Chondrocyte (in vitro differentiated cells): ENCODE data around the gene SERPINB4. TPM values are rescaled to one million over a fixed set of nuclear protein-coding genes. Genes with fewer than 3 reads are reported as not detected.

ENCODE experiments used
- DNase-seq: peaks from one replicate; pipeline ENCODE4 v3.0.0; 2021; ENCODE audit warnings: mixed read lengths, low spot score
- H3K27ac Mint-ChIP-seq: one replicate; pipeline ENCODE4 v1.8.0; 2021; ENCODE audit warnings: mild to moderate bottlenecking, moderate library complexity, mixed read lengths; ENCODE audit not compliant: unreplicated experiment
- H3K27me3 Mint-ChIP-seq: 2 replicates; pipeline ENCODE4 v1.8.0; 2021; ENCODE audit warnings: low read depth, mixed read lengths
- H3K36me3 Mint-ChIP-seq: 2 replicates; pipeline ENCODE4 v1.8.0; 2021; ENCODE audit warnings: low read depth, mixed read lengths
- H3K4me1 Mint-ChIP-seq: 2 replicates; pipeline ENCODE4 v1.8.0; 2021; ENCODE audit warnings: low read depth, mild to moderate bottlenecking, mixed read lengths
- H3K4me3 Mint-ChIP-seq: one replicate; pipeline ENCODE4 v1.8.0; 2021; ENCODE audit warnings: mild to moderate bottlenecking, moderate library complexity, mixed read lengths; ENCODE audit not compliant: unreplicated experiment
- H3K9me3 Mint-ChIP-seq: 2 replicates; pipeline ENCODE4 v1.8.0; 2021; ENCODE audit warnings: low read depth, mixed read lengths
- CTCF ChIP-seq: fragments of 200-600 bp; sonication (generic); IDR thresholded peaks from 2 replicates; pipeline ENCODE4 v1.5.0; 2021; ENCODE audit warnings: antibody characterized with exemption, mild to moderate bottlenecking, moderate library complexity
- total RNA-seq: library from RNA; stranded (reverse); gene quantifications from 3 replicates; pipeline ENCODE4 v1.2.1, GENCODE V29; 2021

Gene SERPINB4
- total RNA-seq, 1 donor from 2014 or later, result not detected

- Mint-ChIP-seq H3K4me3 (no peak overlapping the region), H3K36me3 (no peaks in the 10 kb centered on the region)
These were observed 40.3 kb downstream of the SERPINB4 start for GRCh38 chr18:63603772-63604171.

GRCh38 chr18:63603355-63603754 is 40.7 kb downstream of the SERPINB4 start:
- Mint-ChIP-seq H3K27ac (no peak overlapping the region), H3K36me3 (no peaks in the 10 kb centered on the region), H3K4me3 (no peak overlapping the region), H3K4me1 (no peaks in the 10 kb centered on the region), H3K27me3 (peaks cover 23% of the 10 kb centered on the region), H3K9me3 (no peaks in the 10 kb centered on the region)
- no peak for DNase-seq
- no peak for TF ChIP-seq CTCF

More at GRCh38 chr18:63603772-63604171, 40.3 kb downstream of the SERPINB4 start:
- TF ChIP-seq CTCF, result no peak
- Mint-ChIP-seq H3K27me3 (peaks cover 23% of the 10 kb centered on the region), H3K4me1 (no peaks in the 10 kb centered on the region), H3K27ac (no peak overlapping the region), H3K9me3 (no peaks in the 10 kb centered on the region)
- no peak for DNase-seq

GRCh38 chr18:63596964-63597363 is 47.1 kb downstream of the SERPINB4 start:
- Mint-ChIP-seq H3K9me3 (no peaks in the 10 kb centered on the region), H3K27me3 (peaks cover 16% of the 10 kb centered on the region), H3K4me1 (no peaks in the 10 kb centered on the region), H3K36me3 (no peaks in the 10 kb centered on the region), H3K4me3 (no peak overlapping the region), H3K27ac (no peak overlapping the region)
- no peak for DNase-seq
- TF ChIP-seq CTCF, result no peak

- H3K36me3 Mint-ChIP-seq, result peaks cover 2% of the 10 kb centered on the region
- H3K27ac Mint-ChIP-seq, result no peak overlapping the region
- H3K4me3 Mint-ChIP-seq, result no peak overlapping the region
- H3K9me3 Mint-ChIP-seq, result no peaks in the 10 kb centered on the region
- no peak for TF ChIP-seq CTCF
- no peak for DNase-seq
- H3K4me1 Mint-ChIP-seq, result no peaks in the 10 kb centered on the region
- peaks cover 15% of the 10 kb centered on the region for H3K27me3 Mint-ChIP-seq
These were observed 51.6 kb downstream of the SERPINB4 start for GRCh38 chr18:63592471-63592870.

GRCh38 chr18:63591725-63592124 is 52.3 kb downstream of the SERPINB4 start:
- no peak overlapping the region for H3K27ac Mint-ChIP-seq
- no peak for DNase-seq
- H3K36me3 Mint-ChIP-seq, result peaks cover 2% of the 10 kb centered on the region

More at GRCh38 chr18:63591725-63592124, 52.3 kb downstream of the SERPINB4 start:
- TF ChIP-seq CTCF, result no peak
- no peaks in the 10 kb centered on the region for H3K9me3 Mint-ChIP-seq
- no peaks in the 10 kb centered on the region for H3K4me1 Mint-ChIP-seq
- peaks cover 16% of the 10 kb centered on the region for H3K27me3 Mint-ChIP-seq
- H3K4me3 Mint-ChIP-seq, result no peak overlapping the region
